Endothelial cell of umbilical vein (primary cell): Measurements from ENCODE around the gene CFAP97D1. TPM values are rescaled to one million over a fixed set of nuclear protein-coding genes. Genes with fewer than 3 reads are reported as not detected.

Experiments used
- BruUV-seq: library from RNA; stranded (reverse); fragments of 400-500 nt; replicated peaks from 2 replicates; lab custom pipeline; 2021; lab: Mats Ljungman, UMichigan
- CTCF ChIA-PET: fragments of 300-600, 350-600 bp; sonication (Branson Sonifier 250); formaldehyde crosslinking; loops from one replicate; lab custom pipeline; 2021; ENCODE audit warnings: antibody characterized with exemption, inconsistent platforms; lab: Charles Lee
- POLR2A ChIA-PET: fragments of 300-600, 350-600 bp; sonication (Branson Sonifier 250); formaldehyde crosslinking; loops from one replicate; lab custom pipeline; 2021; ENCODE audit warnings: antibody characterized with exemption, inconsistent platforms; lab: Charles Lee
- DNase-seq: peaks from one replicate; pipeline ENCODE4 v3.0.0-alpha.2; 2011; ENCODE audit warnings: low read depth, low spot score
- FAIRE-seq: peaks from 2 replicates; lab custom pipeline; 2011; peaks lifted over from hg19 to GRCh38; lab: Jason Lieb, UNC
- H2AFZ ChIP-seq: 2 replicates; pipeline ENCODE4 v1.6.0; 2012; ENCODE audit warnings: low read depth, low read length, control low read depth, inconsistent platforms
- H3K27ac ChIP-seq: 2 replicates; pipeline ENCODE4 v1.5.1; 2011; ENCODE audit warnings: low read depth, mild to moderate bottlenecking, control low read depth, low read length, moderate library complexity; ENCODE audit not compliant: insufficient read depth
- H3K27me3 ChIP-seq, 2 experiments: 2 replicates each; pipeline versions ENCODE4 v1.6.0 to v1.6.1; 2011; ENCODE audit warnings: low read length in 2 of 2, mixed read lengths in 1 of 2; ENCODE audit not compliant: control insufficient read depth in 2 of 2, insufficient read depth in 2 of 2
- H3K36me3 ChIP-seq, 2 experiments: 2 replicates in 1 of 2; 3 replicates in 1 of 2; pipeline ENCODE4 v1.5.1; 2011; ENCODE audit warnings: low read length in 2 of 2, mild to moderate bottlenecking in 1 of 2, moderate library complexity in 1 of 2; ENCODE audit not compliant: control insufficient read depth in 2 of 2, insufficient read depth in 2 of 2; ENCODE audit errors: extremely low read depth in 1 of 2
- H3K4me1 ChIP-seq: 3 replicates; pipeline ENCODE4 v1.5.1; 2011; ENCODE audit warnings: mild to moderate bottlenecking, low read length; ENCODE audit not compliant: control insufficient read depth, insufficient read depth; ENCODE audit errors: extremely low read depth
- H3K4me2 ChIP-seq: 2 replicates; pipeline ENCODE4 v1.6.1; 2011; ENCODE audit warnings: low read length, control low read depth, mixed read lengths; ENCODE audit not compliant: insufficient read depth
- H3K4me3 ChIP-seq, 3 experiments: fragments of 200-600 bp in 1 of 3; sonication (generic), shearing (Covaris generic) in 1 of 3; replicated peaks in 1 of 3; 2 replicates each; pipeline ENCODE4 v1.5.1; 2011 to 2016; ENCODE audit warnings: control low read depth in 3 of 3, low read length in 3 of 3, mild to moderate bottlenecking in 2 of 3, inconsistent platforms in 1 of 3, low read depth in 1 of 3, moderate library complexity in 1 of 3; ENCODE audit not compliant: insufficient read depth in 1 of 3
- H3K79me2 ChIP-seq: 2 replicates; pipeline ENCODE4 v1.6.0; 2012; ENCODE audit warnings: low read length, inconsistent platforms; ENCODE audit not compliant: control insufficient read depth, insufficient read depth
- H3K9ac ChIP-seq: replicated peaks from 2 replicates; pipeline ENCODE3; 2011; ENCODE audit warnings: low read length, control low read depth; ENCODE audit not compliant: insufficient read depth; ENCODE audit errors: extremely low read depth
- H3K9me1 ChIP-seq: replicated peaks from 3 replicates; pipeline ENCODE4 v1.6.0; 2011; ENCODE audit warnings: mild to moderate bottlenecking, low read length; ENCODE audit not compliant: control insufficient read depth, insufficient read depth; ENCODE audit errors: extremely low read depth
- H3K9me3 ChIP-seq: replicated peaks from 2 replicates; pipeline ENCODE4 v1.5.1; 2012; ENCODE audit warnings: low read length, inconsistent platforms; ENCODE audit not compliant: control insufficient read depth, insufficient read depth
- H4K20me1 ChIP-seq: replicated peaks from 2 replicates; pipeline ENCODE3; 2011; ENCODE audit warnings: mild to moderate bottlenecking, low read length; ENCODE audit not compliant: control insufficient read depth, insufficient read depth; ENCODE audit errors: extremely low read depth
- EZH2 ChIP-seq: IDR thresholded peaks from 2 replicates; pipeline ENCODE4 v1.6.1; 2012; ENCODE audit warnings: borderline replicate concordance, low read depth, mild to moderate bottlenecking, moderate library complexity, low read length, inconsistent platforms; ENCODE audit not compliant: severe bottlenecking
- FOS ChIP-seq: IDR thresholded peaks from 2 replicates; pipeline ENCODE4 v1.6.1; 2011; ENCODE audit warnings: mild to moderate bottlenecking, low read length, moderate library complexity, borderline replicate concordance; ENCODE audit not compliant: insufficient read depth
- GATA2 ChIP-seq: IDR thresholded peaks from 2 replicates; pipeline ENCODE4 v1.7.0; 2011; ENCODE audit warnings: low read depth, mild to moderate bottlenecking, moderate library complexity, mixed read lengths, low read length; ENCODE audit not compliant: insufficient read length, insufficient read depth
- JUN ChIP-seq: IDR thresholded peaks from 2 replicates; pipeline ENCODE4 v1.6.1; 2011; ENCODE audit warnings: borderline replicate concordance, low read depth; ENCODE audit not compliant: insufficient read length, insufficient read depth
- MAX ChIP-seq: IDR thresholded peaks from 2 replicates; pipeline ENCODE4 v1.6.1; 2011; ENCODE audit not compliant: insufficient read depth, insufficient read length
- MYC ChIP-seq: IDR thresholded peaks from one replicate; pipeline ENCODE4 v1.6.1; 2011; ENCODE audit warnings: mild to moderate bottlenecking, low read depth, low read length
- POLR2A ChIP-seq: IDR thresholded peaks from 2 replicates; pipeline ENCODE4 v1.6.1; 2012; ENCODE audit warnings: low read depth, mild to moderate bottlenecking, control low read depth, low read length
- POLR2AphosphoS5 ChIP-seq: IDR thresholded peaks from 2 replicates; pipeline ENCODE4 v1.6.1; 2012; ENCODE audit warnings: low read depth, mild to moderate bottlenecking, control low read depth, low read length, moderate library complexity; ENCODE audit not compliant: insufficient read depth
- dilution Hi-C: fragments of 300-500 bp; cut with MboI; formaldehyde crosslinking; loops from one replicate; pipeline ENCODE4 v1.15.0; 2019; ENCODE audit warnings: low sequenced_read_pairs; ENCODE audit not compliant: extremely low pct_ligation_motif_present
- intact Hi-C: fragments of 100-400 bp; cut with micrococcal nuclease; formaldehyde crosslinking; loops from one replicate; pipeline ENCODE4 v1.10.0; 2022
- polyA plus RNA-seq, 4 experiments: library from polyadenylated mRNA; depleted of rRNA in 3 of 4; stranded (reverse) in 3 of 4; unstranded in 1 of 4; fragments of >200 nt; gene quantifications; 2 replicates each; pipeline versions ENCODE4 v1.2.1 to v1.2.3, GENCODE V29; 2011 to 2012; ENCODE audit warnings: missing spikeins in 1 of 4
- total RNA-seq: library from RNA; stranded (reverse); gene quantifications from 2 replicates; pipeline ENCODE4 v1.2.3, GENCODE V29; 2021
- TF ChIP-seq, protein P1 (sequence below), 2 donors: IDR thresholded peaks; 1 replicate in 1 of 2; 2 replicates in 1 of 2; pipeline ENCODE4 v1.5.1; 2011; ENCODE audit warnings: low read length in 2 of 2, mild to moderate bottlenecking in 2 of 2, moderate library complexity in 2 of 2, control low read depth in 1 of 2, inconsistent platforms in 1 of 2, low read depth in 1 of 2; ENCODE audit not compliant: insufficient read depth in 1 of 2; ENCODE audit errors: extremely low read depth in 1 of 2

Gene CFAP97D1
- total and polyA plus RNA-seq, 2 donors (not counting 3 experiments of a cell fraction or from before 2014, with no cell fraction given): not detected

DNA sequence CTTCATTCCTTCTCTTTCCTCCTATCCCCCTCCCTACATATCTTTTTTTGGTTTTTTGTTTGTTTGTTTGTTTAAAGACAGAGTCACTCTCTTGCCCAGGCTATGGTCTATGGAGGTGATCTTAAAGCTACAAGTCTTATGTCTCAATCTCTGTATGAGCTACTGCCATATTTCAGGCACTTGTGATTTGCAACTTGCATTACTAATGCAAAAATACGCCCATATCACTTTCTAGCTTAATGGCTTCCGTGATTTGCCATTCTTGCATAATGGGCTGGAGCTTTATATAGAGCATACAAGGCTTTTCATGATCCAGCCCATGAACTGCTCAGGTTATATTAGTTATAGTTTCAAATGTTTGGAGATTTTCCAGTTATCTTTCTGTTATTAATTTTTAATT, 7.5 kb downstream of the CFAP97D1 start:
- FAIRE-seq (no peak), DNase-seq (no peak)
- no peak overlapping the region for H3K27ac ChIP-seq
- H3K79me2 ChIP-seq: no peaks in the 10 kb centered on the region
- ChIA-PET CTCF (interaction anchor here (1.4 to 5.0 kb wide), 2 partner anchors 17 to 58 kb away, joined by 5 to 153 read pairs; partner anchors contain the start of gene CD300LG), POLR2A (interaction anchor here (1.0 kb wide), 1 partner anchor 9 kb away, joined by 3 read pairs; the partner anchor contains the start of gene DUSP3)
- BruUV-seq: no TSS peak
- H3K4me1 ChIP-seq: peaks cover 13% of the 10 kb centered on the region
- no peaks in the 10 kb centered on the region for H3K9me1 ChIP-seq
- H3K4me3 ChIP-seq: no peak overlapping the region
- H4K20me1 ChIP-seq: no peaks in the 10 kb centered on the region
- no peaks in the 10 kb centered on the region for H3K9me3 ChIP-seq
- H3K4me2 ChIP-seq: no peak overlapping the region
- H3K36me3 ChIP-seq: no peaks in the 10 kb centered on the region
- H2AFZ ChIP-seq: no peak overlapping the region
- H3K27me3 ChIP-seq: peaks cover 0 to 1% of the 10 kb centered on the region in 2 experiments
- H3K9ac ChIP-seq: no peak overlapping the region
- no peak for TF ChIP-seq EZH2
- intact Hi-C loops: no loop called here
- dilution Hi-C loops: no loop called here

- Histone ChIP-seq H3K27ac (no peak overlapping the region), H3K9me1 (no peaks in the 10 kb centered on the region), H3K9me3 (no peaks in the 10 kb centered on the region), H3K4me3 (no peak overlapping the region), H3K4me2 (no peak overlapping the region), H2AFZ (no peak overlapping the region), H4K20me1 (no peaks in the 10 kb centered on the region), H3K36me3 (no peaks in the 10 kb centered on the region), H3K27me3 (peaks cover 0 to 1% of the 10 kb centered on the region in 2 experiments), H3K9ac (no peak overlapping the region), H3K4me1 (peaks cover 13% of the 10 kb centered on the region), H3K79me2 (no peaks in the 10 kb centered on the region)
- CTCF ChIA-PET: interaction anchor here (5.0 kb wide), 1 partner anchor 57 kb away, joined by 153 read pairs; the partner anchor contains the start of gene CD300LG
- FAIRE-seq (no peak), DNase-seq (no peak)
- POLR2A ChIA-PET: interaction anchor here (1.0 kb wide), 1 partner anchor 10 kb away, joined by 3 read pairs; the partner anchor contains the start of gene DUSP3
- no TSS peak for BruUV-seq
- dilution Hi-C loops (no loop called here), intact Hi-C loops (no loop called here)
- TF ChIP-seq EZH2: no peak
- no peak for TF ChIP-seq POLR2AphosphoS5
- no peak for TF ChIP-seq MYC
- no peak for TF ChIP-seq JUN
- TF ChIP-seq, protein P1, sequence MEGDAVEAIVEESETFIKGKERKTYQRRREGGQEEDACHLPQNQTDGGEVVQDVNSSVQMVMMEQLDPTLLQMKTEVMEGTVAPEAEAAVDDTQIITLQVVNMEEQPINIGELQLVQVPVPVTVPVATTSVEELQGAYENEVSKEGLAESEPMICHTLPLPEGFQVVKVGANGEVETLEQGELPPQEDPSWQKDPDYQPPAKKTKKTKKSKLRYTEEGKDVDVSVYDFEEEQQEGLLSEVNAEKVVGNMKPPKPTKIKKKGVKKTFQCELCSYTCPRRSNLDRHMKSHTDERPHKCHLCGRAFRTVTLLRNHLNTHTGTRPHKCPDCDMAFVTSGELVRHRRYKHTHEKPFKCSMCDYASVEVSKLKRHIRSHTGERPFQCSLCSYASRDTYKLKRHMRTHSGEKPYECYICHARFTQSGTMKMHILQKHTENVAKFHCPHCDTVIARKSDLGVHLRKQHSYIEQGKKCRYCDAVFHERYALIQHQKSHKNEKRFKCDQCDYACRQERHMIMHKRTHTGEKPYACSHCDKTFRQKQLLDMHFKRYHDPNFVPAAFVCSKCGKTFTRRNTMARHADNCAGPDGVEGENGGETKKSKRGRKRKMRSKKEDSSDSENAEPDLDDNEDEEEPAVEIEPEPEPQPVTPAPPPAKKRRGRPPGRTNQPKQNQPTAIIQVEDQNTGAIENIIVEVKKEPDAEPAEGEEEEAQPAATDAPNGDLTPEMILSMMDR (IDR thresholded peaks at IDR 0.05; ENCODE audit: extremely low read depth in 1 of 2, insufficient read depth in 1 of 2, low read depth in 1 of 2, low read length in 2 of 2): no peak
- no peak for TF ChIP-seq POLR2A
- TF ChIP-seq MAX: no peak
- TF ChIP-seq FOS: no peak
- no peak for TF ChIP-seq GATA2
Measured at GRCh38 chr17:43788540-43788939, 8.3 kb downstream of the CFAP97D1 start.
